Esophagus muscularis mucosa (tissue), 3 donors: ENCODE data around the gene EMILIN1.

Experiments
- POLR2A ChIP-seq: fragments of 450-650 bp; IDR thresholded peaks from one replicate; pipeline ENCODE4 v1.6.1; 2017; ENCODE audit warnings: antibody characterized with exemption, moderate library complexity, mild to moderate bottlenecking, low read depth
- TF ChIP-seq, protein P1 (sequence below), 3 experiments: fragments of 200-600 bp in 2 of 3; fragments of 450-650 bp in 1 of 3; sonication (generic) in 2 of 3; IDR thresholded peaks; one replicate each; pipeline ENCODE4 v1.5.1; 2017 to 2019; ENCODE audit warnings: antibody characterized with exemption in 3 of 3, mild to moderate bottlenecking in 2 of 3, moderate library complexity in 1 of 3

DNA sequence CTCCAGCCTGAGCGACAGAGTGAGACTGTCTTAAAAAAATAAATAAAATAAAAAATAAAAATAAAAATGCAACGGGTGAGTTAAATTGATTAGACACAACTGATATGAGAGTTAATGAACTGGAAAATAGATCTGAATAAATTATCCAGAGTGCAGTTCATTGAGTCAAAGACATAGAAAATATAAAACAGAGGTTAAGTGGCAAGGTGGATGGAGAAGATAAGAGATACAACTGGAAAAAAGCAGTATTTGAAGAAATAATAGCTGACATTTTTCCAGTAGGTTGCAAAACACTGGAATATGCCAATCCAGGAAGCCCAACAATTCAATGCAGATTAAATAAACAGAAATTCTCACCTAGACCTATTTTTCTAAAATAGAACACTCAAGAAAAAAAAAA lies 29.8 kb downstream of the EMILIN1 start:
- TF ChIP-seq, protein P1, sequence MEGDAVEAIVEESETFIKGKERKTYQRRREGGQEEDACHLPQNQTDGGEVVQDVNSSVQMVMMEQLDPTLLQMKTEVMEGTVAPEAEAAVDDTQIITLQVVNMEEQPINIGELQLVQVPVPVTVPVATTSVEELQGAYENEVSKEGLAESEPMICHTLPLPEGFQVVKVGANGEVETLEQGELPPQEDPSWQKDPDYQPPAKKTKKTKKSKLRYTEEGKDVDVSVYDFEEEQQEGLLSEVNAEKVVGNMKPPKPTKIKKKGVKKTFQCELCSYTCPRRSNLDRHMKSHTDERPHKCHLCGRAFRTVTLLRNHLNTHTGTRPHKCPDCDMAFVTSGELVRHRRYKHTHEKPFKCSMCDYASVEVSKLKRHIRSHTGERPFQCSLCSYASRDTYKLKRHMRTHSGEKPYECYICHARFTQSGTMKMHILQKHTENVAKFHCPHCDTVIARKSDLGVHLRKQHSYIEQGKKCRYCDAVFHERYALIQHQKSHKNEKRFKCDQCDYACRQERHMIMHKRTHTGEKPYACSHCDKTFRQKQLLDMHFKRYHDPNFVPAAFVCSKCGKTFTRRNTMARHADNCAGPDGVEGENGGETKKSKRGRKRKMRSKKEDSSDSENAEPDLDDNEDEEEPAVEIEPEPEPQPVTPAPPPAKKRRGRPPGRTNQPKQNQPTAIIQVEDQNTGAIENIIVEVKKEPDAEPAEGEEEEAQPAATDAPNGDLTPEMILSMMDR (IDR thresholded peaks at IDR 0.05) = no peak
- TF ChIP-seq POLR2A = no peak
